Measurements from ENCODE around the gene MBNL1.

DNA sequence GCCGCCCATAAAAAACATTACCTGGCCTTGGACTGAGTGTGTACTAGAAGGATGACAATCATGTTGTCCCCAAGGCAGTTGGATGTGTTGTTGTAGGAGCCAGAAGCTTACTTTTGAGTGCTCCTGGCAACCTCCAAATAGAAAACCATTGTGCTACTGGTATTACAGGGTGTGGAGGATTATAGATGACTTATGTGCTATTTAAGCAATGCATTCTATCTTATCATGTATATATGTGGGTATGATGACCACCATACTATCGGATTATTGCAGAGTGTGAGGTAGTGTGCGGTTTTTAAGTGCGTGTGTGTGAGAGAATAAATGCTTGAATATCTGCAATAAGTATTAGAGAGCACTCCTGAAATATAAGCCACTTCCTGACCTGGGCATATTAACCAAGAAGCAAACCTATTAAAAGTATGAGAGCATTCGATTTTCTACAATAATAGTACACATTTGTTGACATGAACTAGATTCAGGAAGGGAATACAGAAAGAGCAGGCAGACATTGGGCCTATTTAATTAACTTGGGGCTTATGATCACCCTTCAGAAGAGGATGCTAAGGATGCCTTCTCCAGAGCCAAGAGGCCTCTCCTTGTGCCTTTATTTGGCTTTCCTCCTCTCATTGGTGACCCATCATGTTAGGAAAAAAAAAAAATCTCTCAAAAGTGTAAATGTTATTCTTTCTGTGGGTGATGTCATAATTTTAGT lies 11.7 kb upstream of the MBNL1 start:
- TF ChIP-seq, protein P1, sequence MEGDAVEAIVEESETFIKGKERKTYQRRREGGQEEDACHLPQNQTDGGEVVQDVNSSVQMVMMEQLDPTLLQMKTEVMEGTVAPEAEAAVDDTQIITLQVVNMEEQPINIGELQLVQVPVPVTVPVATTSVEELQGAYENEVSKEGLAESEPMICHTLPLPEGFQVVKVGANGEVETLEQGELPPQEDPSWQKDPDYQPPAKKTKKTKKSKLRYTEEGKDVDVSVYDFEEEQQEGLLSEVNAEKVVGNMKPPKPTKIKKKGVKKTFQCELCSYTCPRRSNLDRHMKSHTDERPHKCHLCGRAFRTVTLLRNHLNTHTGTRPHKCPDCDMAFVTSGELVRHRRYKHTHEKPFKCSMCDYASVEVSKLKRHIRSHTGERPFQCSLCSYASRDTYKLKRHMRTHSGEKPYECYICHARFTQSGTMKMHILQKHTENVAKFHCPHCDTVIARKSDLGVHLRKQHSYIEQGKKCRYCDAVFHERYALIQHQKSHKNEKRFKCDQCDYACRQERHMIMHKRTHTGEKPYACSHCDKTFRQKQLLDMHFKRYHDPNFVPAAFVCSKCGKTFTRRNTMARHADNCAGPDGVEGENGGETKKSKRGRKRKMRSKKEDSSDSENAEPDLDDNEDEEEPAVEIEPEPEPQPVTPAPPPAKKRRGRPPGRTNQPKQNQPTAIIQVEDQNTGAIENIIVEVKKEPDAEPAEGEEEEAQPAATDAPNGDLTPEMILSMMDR (IDR thresholded peaks at IDR 0.05): no peak
- TF ChIP-seq POLR2AphosphoS5 (IDR thresholded peaks at IDR 0.05): no peak
